Measurements from ENCODE around the gene RPE.

Gene RPE

GRCh38 chr2:210034087-210034683 is 31.7 kb downstream of the RPE start:
- no peak for DNase-seq (ENCODE audit: extremely low spot score)
- TF ChIP-seq ZNF384 (IDR thresholded peaks at IDR 0.05) (no peak), HDGF (IDR thresholded peaks at IDR 0.05; ENCODE audit: borderline replicate concordance) (no peak), SP1 (IDR thresholded peaks at IDR 0.05) (no peak), FOXK2 (IDR thresholded peaks at IDR 0.05) (no peak), SUZ12 (IDR thresholded peaks at IDR 0.05) (no peak), PKNOX1 (IDR thresholded peaks at IDR 0.05) (no peak), CTBP1 (IDR thresholded peaks at IDR 0.05; ENCODE audit: borderline replicate concordance) (no peak), NFRKB (IDR thresholded peaks at IDR 0.05) (no peak), FOXA1 (IDR thresholded peaks at IDR 0.05) (no peak), FOXM1 (IDR thresholded peaks at IDR 0.05; ENCODE audit: borderline replicate concordance) (no peak), ARNT (IDR thresholded peaks at IDR 0.05) (no peak), ELF4 (IDR thresholded peaks at IDR 0.05) (no peak), TARDBP (IDR thresholded peaks at IDR 0.05) (no peak), L3MBTL2 (conservative IDR thresholded peaks at IDR 0.05) (no peak), BHLHE40 (IDR thresholded peaks at IDR 0.05; ENCODE audit: borderline replicate concordance) (no peak), LEF1 (IDR thresholded peaks at IDR 0.05; ENCODE audit: borderline replicate concordance) (no peak)
- ChIA-PET CTCF (no interaction called here), POLR2A (no interaction called here)

GRCh38 chr2:210035679-210036078 is 33.2 kb downstream of the RPE start:
- TF ChIP-seq SUZ12 (IDR thresholded peaks at IDR 0.05) (no peak), TARDBP (IDR thresholded peaks at IDR 0.05) (no peak), FOXM1 (IDR thresholded peaks at IDR 0.05; ENCODE audit: borderline replicate concordance) (no peak), LEF1 (IDR thresholded peaks at IDR 0.05; ENCODE audit: borderline replicate concordance) (no peak), FOXK2 (IDR thresholded peaks at IDR 0.05) (no peak), ELF4 (IDR thresholded peaks at IDR 0.05) (no peak), SP1 (IDR thresholded peaks at IDR 0.05) (no peak), FOXA1 (IDR thresholded peaks at IDR 0.05) (no peak), BHLHE40 (IDR thresholded peaks at IDR 0.05; ENCODE audit: borderline replicate concordance) (no peak), ZNF384 (IDR thresholded peaks at IDR 0.05) (no peak), CTBP1 (IDR thresholded peaks at IDR 0.05; ENCODE audit: borderline replicate concordance) (no peak), NFRKB (IDR thresholded peaks at IDR 0.05) (no peak), PKNOX1 (IDR thresholded peaks at IDR 0.05) (no peak), L3MBTL2 (conservative IDR thresholded peaks at IDR 0.05) (no peak), ARNT (IDR thresholded peaks at IDR 0.05) (no peak)
- ChIA-PET CTCF (no interaction called here), POLR2A (no interaction called here)
- no peak for DNase-seq (ENCODE audit: extremely low spot score)

GRCh38 chr2:210038078-210038477 is 35.6 kb downstream of the RPE start:
- no peak for TF ChIP-seq PKNOX1 (IDR thresholded peaks at IDR 0.05)
- no peak for TF ChIP-seq FOXK2 (IDR thresholded peaks at IDR 0.05)
- TF ChIP-seq L3MBTL2 (conservative IDR thresholded peaks at IDR 0.05), result no peak
- TF ChIP-seq FOXA1 (IDR thresholded peaks at IDR 0.05), result no peak
- no peak for TF ChIP-seq ZNF384 (IDR thresholded peaks at IDR 0.05)
- TF ChIP-seq CTBP1 (IDR thresholded peaks at IDR 0.05; ENCODE audit: borderline replicate concordance), result no peak
- no peak for TF ChIP-seq HDGF (IDR thresholded peaks at IDR 0.05; ENCODE audit: borderline replicate concordance)
- TF ChIP-seq ELF4 (IDR thresholded peaks at IDR 0.05), result no peak
- no peak for TF ChIP-seq TARDBP (IDR thresholded peaks at IDR 0.05)
- TF ChIP-seq ARNT (IDR thresholded peaks at IDR 0.05), result no peak
- TF ChIP-seq SUZ12 (IDR thresholded peaks at IDR 0.05), result no peak
- TF ChIP-seq LEF1 (IDR thresholded peaks at IDR 0.05; ENCODE audit: borderline replicate concordance), result no peak
- no peak for TF ChIP-seq FOXM1 (IDR thresholded peaks at IDR 0.05; ENCODE audit: borderline replicate concordance)
- ChIA-PET POLR2A (no interaction called here), CTCF (interaction anchor here (0.6 kb wide), 1 partner anchor 154 kb away, joined by 3 read pairs; no protein-coding TSS in a partner anchor)
- DNase-seq (ENCODE audit: extremely low spot score), result no peak

GRCh38 chr2:210046851-210047500 is 44.5 kb downstream of the RPE start:
- ChIA-PET POLR2A (no interaction called here), CTCF (no interaction called here)

More at GRCh38 chr2:210046851-210047500, 44.5 kb downstream of the RPE start:
- DNase-seq (ENCODE audit: extremely low spot score), result no peak
- TF ChIP-seq SP1 (IDR thresholded peaks at IDR 0.05), result no peak
- no peak for TF ChIP-seq NFRKB (IDR thresholded peaks at IDR 0.05)
- TF ChIP-seq L3MBTL2 (conservative IDR thresholded peaks at IDR 0.05), result no peak
- TF ChIP-seq FOXM1 (IDR thresholded peaks at IDR 0.05; ENCODE audit: borderline replicate concordance), result no peak
- no peak for TF ChIP-seq FOXA1 (IDR thresholded peaks at IDR 0.05)
- no peak for TF ChIP-seq LEF1 (IDR thresholded peaks at IDR 0.05; ENCODE audit: borderline replicate concordance)
- no peak for TF ChIP-seq ELF4 (IDR thresholded peaks at IDR 0.05)
- TF ChIP-seq HDGF (IDR thresholded peaks at IDR 0.05; ENCODE audit: borderline replicate concordance), result no peak
- TF ChIP-seq PKNOX1 (IDR thresholded peaks at IDR 0.05), result no peak
- TF ChIP-seq ARNT (IDR thresholded peaks at IDR 0.05), result no peak
